HG03378 (cell line): Measurements from ENCODE around the gene CLTB.

ENCODE experiments used
- ATAC-seq: cut with Tn5 transposase; IDR thresholded peaks from one replicate; pipeline ENCODE4 v1.9.1; 2021; ENCODE audit warnings: mild to moderate bottlenecking, moderate library complexity; ENCODE audit not compliant: unreplicated experiment

Gene CLTB

DNA sequence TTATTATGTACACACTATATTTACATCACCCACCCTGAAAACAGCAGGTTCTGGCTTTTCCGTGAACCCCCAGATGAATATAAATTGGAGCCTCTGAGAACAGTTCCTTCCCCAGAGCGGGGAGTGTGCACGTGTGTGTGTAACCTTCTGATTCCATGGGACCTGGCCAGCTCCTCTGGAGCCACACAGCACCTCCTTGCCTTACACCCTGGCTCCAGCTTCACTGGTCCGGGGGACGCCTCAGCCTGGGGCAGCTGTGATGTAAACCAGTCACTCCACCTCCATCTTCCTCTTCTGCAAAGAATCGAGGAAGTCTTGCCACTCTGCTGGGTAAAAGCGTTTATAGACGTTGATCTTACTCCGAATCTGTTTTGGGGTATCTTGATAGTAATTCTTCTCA lies 32.4 kb downstream of the CLTB start:
- no peak for ATAC-seq

DNA sequence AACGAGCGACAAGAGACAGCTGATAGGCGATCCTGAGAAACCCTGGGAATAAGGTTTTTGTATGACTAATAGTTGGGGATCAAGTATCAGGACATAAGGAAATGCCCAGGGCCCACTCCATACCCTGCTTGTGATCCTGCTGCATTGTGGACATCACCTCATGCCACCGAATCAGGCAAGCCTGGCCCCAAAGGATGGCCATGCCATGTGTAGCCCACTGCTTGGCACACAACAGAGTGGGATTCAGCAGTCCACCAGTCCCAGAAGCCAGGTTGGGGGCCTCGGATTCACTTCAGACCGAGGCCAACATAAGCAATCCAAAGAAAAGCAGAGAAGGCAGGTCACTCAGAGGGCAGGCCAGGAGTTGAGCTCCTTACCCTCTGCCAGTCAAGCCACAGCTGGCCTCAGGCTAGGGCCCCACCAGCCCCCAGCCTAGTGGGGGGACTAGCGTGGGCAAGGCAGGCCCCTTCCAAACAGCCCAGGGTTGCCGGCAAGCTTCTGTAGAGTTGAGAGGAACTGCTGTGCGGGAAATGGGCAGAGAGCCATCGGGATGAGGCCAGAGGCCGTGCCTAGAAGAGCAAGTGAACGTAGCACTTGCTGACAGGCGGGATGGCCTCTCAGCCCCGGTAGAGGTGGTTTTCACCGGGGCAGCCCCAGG lies 33.0 kb downstream of the CLTB start:
- ATAC-seq, result no peak

DNA sequence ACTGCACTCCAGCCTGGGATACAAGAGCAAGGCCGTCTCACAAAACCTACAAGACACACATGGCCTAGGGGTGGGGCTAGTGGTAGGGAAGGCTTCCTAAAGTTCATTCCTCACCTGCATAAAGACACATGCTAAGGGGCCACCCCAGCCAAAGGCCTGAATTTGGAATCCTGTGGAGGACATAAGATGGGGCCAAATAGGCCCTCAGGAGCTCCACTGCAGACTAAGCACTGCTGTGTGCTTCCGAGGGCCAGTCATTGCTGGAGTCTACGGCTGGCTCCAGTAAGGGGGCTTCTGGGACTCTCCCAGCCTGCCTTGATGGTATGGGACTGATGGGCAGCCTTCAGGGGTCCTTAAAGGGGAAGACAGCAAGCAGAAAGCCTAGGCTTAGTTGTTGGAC lies 33.6 kb downstream of the CLTB start:
- ATAC-seq, result no peak

DNA sequence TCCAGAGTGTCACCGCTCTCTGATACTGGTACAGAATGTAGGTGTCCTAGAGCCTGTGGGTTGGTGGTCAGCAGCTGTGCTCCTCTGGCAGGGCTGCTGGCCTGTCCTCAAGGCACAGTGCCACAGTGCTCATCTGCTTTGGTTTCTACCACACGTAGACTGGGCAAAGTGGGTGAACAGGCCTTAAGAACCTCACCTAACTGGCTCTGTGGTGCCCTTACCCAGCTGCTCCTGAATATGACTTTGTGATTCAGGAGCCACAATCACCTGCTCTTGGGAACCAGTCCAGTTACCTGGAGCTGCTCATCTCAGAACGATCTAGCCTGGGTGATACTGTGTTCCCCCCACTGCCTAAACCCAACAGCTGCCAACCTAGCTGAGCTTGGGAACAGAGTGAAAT lies 34.4 kb downstream of the CLTB start:
- no peak for ATAC-seq

DNA sequence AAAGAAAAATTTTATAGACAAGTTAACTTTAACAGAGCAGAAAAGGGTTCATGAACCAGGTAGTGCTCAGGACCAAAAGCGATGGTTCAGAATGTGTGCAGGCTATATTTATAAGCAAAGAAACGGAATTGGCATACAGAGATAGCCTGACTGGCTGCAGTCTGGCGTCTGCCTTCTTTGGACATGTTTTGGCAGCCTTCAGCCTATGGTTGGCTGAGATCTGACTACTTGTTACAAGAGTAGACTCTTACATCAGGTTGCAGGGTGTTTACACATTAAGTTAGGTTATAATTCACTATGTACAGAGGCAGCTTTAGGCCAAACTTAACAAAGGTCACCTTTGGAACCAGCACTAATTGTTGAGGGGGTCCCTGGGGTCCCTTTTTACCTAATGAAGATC lies 34.9 kb downstream of the CLTB start:
- no peak for ATAC-seq

DNA sequence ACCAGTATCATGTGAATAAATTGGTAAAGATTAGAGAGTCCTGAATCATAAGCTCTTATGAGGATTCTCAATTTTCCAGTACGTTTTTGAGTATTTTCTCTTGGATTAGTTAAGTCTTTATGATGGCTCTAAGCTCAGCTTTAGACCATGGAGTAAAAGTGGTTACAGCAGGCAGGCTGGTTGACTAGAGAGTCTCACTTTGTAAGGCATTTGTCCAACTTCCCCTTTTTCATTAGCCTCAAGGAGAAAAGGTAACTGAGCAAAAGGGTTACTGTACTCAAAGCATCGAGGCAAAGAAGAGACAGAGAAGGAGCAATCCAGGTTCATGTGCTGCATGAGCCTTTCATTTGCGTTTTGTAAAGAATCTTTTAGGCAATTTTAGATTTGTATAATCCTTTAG lies 36.5 kb downstream of the CLTB start:
- no peak for ATAC-seq

DNA sequence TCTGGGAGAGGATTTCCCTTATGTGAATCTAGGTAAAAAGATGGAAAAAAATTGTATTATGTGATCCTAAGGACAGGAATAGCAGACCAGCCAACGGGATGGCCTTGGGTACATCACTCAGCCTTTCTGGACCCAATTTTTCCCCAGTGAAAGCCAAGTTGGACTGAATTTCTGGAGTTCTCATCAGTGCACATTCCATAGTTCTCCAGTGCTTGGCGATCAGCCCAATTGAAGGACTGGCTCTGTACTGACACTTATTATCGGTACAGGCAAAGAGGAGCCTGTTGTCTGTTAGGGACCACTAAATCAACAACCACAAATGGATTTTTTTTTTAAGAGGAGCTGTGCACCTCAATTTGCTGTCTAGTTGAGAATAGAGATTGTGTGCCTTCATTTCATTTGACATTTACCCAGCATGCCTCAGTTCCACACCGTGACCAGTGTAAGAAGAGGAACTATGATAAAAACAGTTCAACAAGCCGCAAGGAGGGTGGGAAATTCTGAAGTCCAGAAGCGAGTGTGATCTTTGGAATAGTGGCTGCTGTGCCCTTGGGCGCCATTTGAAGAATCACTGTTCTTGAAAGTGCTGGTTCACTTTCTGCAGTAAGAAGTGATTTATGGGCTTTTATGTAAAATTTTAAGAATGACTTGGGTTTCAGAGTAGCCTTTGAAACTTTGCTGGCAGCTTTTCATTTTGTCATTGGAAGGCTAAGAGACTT lies 43.1 kb downstream of the CLTB start:
- ATAC-seq, result no peak

DNA sequence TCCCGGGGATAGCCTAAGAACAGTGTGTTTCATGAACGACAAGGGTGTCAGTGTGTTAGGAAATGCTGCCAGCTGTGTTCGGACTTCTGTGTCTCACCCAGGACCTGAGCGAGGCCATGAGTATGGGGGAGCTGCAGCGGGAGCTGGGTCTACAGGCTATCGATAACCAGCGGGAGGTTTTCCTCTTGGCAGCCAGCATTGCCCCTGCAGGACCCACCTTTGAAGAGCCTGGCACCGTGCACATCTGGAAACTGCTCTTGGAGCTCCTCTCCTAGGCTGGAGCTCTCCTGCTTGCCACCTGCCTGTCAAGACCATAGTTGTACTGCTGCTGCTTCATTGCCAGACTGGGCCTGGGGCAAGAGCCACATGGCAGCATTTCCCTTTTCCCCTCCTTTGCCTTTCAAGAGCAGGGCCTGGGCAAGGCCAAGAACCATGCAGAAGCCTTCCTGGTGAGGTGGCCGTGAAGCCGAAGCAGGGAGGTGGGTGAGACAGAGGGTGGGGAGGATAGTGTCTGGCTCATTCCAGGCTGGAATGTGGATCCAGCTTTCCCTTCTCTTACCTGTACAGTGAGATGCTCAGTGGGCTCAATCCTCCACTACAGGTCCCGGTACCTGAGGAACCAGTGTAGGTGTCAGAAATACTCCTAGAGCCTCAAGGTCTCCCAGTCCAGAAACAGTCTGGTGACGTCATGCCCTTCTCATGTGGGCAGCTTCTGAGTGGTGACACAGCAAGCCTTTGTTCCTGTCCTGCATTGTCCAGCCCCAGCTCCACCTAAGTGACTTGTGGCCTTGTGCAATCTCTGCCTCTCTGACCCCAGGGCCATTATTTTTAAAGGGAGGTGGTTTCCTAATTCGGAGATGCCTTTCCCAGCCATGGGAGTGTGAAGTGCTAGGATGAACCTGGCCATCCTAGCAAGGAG lies 44.5 kb downstream of the CLTB start:
- no peak for ATAC-seq

DNA sequence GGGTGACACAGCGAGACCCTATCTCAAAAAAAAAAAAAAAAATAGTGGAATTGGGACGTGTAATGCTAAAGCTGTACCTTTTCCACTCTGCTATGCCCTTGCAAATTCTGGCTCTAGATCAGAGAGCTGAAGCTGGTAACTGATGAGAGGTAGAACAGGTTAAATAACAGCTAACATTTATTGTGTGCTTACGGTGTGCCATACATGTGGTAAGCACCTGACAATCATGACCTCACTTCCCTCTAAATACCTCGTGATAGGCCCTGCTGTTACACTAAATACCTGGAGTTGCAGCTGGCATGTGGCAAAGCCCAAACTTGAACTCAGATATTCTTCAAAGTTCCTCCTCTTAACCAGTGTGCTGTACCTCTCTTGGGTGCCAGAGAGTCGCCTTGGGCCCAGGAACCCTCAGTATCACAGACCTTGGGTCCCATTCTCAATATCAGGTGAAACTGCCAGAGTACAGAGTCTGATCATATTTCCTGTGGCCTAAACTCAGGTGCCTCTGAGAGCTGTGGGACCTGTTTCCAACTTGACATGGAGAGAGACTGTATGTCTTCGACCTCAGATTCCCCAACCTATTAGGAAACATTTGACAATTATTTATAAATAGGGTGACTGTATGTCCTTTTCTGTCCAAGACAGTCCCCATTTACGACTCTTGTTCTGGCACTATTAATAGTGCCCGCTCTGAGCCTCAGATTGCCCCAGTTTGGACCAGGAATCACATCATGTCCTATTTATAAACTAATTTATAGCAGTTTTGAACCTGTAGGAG lies 46.2 kb downstream of the CLTB start:
- ATAC-seq, result no peak

DNA sequence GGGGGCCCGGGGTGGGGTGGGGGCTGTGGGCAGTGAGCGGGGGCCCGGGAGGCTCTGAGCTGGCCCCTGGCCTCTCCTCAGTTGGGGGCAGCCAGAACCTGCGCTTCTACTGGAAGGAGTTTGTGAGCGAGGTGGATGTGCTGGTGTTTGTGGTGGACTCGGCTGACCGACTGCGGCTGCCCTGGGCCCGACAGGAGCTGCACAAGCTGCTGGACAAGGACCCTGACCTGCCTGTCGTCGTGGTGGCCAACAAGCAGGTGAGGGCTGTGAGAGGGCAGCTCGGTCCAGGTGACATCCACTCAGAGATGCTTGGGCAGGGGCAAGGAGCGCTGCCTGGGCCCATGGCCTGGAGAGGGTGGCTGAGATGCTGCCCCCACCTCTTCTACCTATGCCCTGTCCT lies 47.6 kb downstream of the CLTB start:
- no peak for ATAC-seq

DNA sequence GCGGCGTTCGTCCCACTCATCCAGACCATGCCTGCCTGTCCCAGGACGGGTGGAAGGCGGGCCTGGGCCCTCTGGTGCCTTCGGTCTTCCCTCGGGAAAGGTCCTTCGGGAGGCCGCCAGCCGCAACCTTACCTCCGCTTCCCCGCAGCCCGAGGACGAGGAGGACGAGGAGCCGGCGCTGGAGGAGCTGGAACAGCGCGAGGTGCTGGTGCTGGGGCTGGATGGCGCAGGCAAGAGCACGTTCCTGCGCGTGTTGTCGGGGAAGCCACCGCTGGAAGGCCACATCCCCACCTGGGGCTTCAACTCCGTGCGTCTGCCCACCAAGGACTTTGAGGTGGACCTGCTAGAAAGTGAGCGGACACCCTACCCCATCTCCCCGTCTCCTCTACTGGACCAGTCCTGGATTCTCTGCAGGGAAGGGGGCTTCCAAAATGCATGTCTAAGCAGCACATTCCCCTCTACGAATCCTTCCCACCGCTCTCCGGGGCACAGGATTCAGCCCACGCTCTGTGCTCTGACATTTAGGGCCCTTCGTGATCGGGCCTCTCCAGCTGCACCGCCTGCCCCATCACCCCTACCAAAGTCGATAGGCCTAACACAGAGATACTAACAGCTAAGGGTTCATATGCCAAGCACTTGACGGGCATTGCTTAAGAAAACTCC lies 50.0 kb downstream of the CLTB start:
- no peak for ATAC-seq

DNA sequence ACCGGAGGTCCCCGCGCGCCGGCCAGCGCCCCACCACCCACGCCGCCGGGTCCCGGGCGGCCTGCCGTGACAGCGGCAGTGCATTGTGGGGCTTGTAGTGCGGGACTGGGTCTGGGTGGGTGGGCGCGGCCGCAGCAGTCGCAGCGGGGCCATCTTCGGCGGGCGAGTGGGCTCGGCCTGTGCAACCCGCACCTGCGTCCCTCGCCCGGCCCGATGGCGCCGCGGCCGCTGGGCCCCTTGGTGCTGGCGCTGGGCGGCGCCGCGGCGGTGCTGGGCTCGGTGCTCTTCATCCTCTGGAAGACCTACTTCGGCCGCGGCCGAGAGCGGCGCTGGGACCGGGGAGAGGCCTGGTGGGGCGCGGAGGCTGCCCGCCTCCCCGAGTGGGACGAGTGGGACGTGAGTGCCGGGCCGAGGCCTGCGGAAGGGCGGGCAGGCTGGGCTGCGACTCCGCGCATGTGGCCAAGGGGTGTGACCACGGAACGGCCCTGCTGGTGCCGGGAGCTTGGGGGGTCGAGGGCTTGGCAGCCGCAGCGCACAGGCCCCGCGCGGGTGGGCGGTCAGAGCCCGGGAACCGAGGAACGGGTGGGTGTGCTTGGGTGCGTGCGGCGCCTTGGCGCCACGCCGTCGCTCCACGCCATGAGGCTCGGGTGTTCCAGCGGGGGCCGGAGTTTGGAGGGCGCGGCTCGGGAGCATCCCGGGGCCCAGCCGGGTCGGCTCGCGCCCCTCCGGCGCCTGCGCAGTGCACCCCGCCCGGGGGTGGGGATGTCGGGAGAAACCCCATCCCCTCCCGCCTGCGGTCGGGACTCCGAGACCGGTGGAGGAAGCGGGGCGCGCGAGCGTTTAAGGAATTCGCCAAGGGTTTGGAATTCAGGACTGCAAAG lies 50.7 kb downstream of the CLTB start, which contains the start of gene ARL10:
Gene ARL10, plus strand, starts transcription at position 137 of the 881 bp plus-strand sequence. Its CDS starts 77 bp downstream, at position 214.
- ATAC-seq, result no peak

DNA sequence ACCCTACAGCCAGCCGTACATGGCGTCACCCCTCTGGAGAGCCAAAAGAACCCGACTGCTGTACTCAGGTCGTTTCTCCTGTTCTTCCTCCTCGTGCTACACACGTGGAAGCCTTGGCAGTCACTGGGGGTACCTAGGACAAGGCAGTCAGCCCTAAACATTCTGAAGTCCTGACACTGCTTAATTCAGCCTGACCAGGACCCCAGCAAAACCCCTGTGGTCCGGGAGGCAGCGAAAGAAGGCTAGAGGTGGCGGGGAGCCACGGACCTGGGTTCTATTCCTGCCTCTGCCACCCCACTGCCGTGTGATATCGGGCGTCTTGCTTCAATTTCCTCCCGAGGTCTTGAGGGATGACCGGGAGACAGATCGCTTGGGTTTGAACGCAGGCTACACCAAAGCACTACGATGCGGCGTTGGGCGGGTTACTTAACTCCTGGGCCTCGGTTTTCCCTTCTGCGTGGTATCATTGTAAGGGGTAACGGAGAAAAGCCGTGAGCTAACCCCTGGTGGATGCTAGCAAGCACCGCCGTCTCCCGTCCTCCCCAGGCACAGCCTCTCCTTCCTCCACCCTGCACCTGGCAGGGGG lies 51.5 kb downstream of the CLTB start:
- no peak for ATAC-seq

DNA sequence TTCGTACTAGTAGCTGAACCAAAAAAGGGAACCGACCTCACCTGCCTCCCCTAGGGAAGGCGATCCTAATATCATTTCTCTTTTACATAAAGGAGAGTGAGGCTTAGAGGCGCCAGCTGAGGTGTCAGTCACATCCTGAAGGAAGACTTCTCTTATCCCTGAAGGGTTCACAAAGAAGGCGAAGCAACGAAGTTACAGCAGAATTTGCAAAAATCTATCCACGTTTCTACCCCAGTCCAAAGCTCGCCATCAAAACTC lies 54.2 kb downstream of the CLTB start:
- ATAC-seq, result peak; percentile 18

DNA sequence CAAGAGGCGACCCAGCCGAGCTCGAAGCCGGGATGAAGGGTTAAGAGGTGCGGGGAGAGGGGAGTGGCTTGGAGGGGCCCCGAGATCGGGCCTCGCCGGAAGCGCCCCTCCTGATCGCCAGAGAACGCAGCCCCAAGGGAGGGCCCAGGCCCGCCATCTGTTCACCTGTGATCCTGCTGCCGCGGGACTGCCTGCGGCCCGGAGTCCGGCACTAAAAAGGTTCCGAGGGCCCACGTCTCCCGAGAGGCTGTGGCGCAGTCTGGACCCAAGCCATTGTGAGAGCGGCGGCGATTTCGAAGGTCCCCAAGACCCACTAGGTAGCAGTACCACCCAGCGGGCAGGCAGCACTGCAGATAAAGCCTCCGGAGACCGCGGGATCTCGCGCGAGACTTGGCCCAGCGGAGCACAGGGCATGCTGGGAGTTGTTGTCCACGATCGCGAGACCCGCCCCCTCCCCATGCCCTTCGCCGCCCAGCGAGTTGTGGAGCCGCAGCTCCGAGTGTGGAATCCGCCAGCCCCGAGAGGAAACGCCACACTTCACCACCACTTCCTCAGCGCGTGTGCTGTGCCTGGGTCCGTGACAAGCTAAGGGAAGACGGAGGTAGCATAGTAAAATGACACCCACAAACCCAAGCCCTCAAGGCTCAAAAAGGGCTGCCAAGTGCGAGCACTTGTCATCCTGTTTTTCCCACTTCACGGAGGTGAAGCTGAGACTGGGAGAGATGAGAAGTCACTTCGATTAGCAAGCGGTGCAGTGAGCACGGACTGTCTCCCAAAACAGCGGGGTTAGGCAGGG lies 54.7 kb downstream of the CLTB start, which contains the start of gene KIAA1191:
Gene KIAA1191, minus strand, starts transcription at position 328 of the 796 bp plus-strand sequence. CDS start 2,256 bp downstream, outside the sequence.
- ATAC-seq, result peak; percentile 86

DNA sequence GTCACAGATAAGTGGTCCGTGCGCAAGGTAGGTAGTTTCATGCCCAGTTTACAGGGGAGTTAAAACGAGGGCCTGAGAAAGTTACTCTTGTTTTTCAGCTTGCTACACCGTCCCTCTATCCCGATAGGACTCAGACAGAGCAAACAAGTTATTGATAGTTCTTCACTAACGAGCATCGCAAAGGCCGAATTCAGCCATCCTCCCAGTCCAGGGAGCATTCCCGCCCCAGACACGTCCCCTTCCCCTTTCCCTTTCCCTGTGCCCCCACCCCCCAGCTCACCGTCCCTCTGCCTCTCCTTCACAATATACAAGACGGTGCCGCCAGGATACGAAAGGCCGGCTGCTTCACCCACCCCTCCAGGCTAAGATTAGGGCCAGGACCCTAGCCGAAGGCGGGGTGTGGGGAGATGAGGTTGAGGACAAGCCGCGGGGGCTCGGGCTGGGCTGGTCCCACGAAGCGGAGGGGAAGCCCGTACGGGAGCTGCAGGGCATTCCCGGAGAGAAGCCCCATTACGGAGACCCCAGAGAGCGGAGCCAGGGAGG lies 55.4 kb downstream of the CLTB start:
- no peak for ATAC-seq

DNA sequence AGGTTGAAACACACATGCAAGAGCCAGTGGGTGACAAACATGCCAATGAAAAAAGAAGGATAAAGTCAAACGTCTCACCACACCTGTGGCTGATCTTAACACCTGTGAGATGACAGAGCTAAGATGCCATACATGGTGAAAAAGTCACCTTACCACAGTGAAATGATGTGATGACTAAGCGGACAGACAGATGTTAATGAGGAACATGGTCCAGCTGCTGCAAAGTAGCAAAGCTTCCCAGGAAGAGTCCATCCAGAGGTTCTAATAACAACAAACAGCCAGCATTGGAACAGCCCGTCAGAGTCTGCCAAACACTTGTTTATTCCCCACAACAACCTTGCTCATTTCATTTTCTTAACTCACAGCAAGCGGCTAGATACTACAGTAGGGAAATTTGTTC lies 56.7 kb downstream of the CLTB start:
- no peak for ATAC-seq

DNA sequence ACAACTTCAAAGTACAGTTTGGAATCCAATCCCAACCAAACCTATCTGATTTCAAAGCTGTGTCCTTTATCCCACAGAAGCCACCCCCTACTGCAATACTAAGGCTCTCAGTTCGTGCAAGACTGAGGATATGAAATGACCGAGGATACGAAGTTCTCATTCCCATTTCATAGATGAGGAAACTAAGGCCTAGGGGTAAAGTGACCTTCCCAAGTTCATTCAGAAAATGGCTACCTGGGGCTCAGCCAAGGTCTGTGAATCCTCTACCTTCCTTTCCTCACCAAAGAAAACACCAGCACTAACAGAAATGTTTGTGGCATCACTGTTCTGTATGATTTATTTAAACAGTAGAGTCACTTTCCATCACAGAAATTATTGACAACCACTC lies 60.2 kb downstream of the CLTB start:
- no peak for ATAC-seq
